NCI-H1092 treated with DMSO at 0.1 percent for 48 hours (cell line): Measurements from ENCODE around the gene RFESD.
A peak's percentile ranks its signal among the peaks of the same experiment; 100 is the strongest.
"Not testable (repeated sequence)": the region's sequence is repeated elsewhere in the genome, so short reads cannot be mapped to it uniquely, and the experiment has no call there.

Experiments
- DNase-seq: peaks from one replicate; lab custom pipeline; 2025; lab: John Stamatoyannopoulos, UW

Gene RFESD

DNA sequence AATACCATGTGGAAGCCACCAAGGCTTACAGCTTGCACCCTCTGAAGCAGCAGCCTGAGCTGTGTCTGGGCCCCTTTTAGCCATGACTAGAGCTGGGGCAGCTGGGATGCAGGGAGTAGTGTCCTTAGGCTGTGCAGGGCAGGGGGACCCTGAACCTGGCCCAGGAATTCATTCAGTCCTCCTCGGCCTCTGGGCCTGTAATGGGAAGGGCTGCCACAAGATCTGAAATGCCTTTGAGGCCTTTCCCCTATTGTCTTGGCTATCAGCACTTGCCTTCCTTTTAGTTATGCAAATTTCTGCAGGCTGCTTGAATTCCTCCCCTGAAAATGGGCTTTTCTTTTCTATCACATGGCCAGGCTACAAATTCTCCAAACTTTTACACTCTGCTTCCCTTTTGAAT is 17.6 kb upstream of the RFESD start:
- no peak for DNase-seq

DNA sequence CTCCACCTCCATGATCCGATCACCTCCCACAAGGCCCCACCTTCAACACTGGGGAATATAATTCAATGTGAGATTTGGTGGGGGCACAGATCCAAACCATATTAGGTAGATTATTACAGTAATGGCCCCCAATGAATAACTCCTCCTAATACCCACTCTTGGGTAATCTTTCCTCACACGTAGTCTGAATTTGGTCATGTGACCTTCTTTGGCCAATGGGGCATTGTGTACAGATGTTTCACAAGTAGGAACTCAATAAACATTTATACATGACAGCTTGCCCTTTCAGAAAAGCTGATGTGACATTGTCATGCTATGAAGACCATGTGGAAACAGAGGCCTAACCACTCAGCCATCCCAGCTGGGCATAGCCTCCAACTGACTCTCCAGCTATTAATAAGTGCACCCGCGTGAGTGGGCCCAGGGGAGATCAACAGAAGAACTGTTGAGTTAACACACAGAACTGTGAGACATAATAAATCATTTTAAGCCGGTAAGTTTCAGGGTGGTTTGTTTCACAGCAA is 16.1 kb upstream of the RFESD start:
- DNase-seq: no peak

DNA sequence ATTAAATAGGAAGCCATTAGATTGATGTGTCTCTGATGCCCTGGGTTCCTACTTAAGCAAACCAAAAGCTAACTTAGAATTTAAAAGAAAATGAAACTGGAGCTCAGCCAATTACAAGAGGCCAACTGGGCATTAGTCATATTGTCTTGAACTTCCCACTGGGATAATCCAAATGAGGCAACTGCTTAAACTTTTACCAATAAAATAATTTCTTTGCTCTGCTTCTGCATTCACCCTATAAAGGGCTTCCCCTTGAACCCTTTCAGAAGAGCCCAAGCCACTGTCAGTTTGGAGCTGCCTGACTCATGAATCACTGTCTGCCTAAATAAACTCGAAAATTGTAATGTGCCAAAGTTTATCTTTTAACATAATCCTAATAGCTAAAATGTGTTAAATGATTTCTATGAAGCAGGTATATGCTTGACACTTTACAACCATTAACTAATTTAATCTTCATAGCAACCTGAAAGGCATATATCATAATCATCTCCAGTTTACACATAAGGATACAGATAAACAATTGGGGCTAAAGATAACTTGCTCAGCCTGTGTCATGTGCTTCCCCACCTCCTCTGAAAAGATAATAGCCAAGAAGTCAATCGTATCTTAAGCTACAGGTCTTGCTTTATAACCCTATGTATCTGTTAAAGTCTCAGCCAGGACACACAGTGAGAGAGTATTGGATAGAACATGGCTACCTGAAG is 15.2 kb upstream of the RFESD start:
- no peak for DNase-seq

DNA sequence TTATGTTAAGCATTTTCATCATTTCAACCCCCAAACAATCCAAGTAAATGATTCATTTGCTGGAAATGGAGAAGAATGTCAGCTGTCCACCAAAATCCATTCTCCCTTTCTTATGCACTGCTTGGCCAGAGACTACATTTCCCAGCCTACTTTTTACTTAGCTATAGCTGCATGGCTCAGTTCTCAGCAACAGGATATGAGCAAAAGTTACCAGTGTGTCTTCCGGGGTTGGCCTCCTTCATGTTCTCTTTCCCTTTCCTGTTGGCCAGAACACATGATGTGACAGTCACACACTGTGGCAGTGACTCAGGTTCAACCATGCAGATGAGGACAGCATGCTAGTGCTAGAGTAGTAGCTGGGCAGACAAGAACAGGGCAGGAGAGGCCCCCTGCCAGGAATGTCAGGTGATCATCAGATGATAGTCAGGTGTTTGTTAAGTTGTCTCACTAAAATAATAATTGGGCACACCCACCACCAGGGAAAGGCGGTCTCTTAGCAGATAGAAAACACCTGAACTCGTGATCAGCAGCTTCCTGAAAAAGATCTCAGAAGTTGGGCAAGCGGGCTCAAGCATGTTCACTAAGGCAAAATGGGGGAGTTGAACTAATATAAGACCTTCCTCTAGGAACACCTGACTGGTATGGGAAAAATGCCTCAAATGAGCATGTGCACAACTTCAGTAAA is 14.4 kb upstream of the RFESD start:
- no peak for DNase-seq

DNA sequence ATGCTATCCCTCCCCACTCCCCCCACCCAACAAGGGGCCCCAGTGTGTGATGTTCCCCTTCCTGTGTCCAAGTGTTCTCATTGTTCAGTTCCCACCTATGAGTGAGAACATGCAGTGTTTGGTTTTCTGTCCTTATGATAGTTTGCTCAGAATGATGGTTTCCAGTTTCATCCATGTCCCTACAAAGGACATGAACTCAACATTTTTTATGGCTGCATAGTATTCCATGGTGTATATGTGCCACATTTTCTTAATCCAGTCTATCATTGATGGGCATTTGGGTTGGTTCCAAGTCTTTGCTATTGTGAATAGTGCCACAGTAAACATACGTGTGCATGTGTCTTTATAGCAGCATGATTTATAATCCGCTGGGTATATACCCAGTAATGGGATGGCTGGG is 13.6 kb upstream of the RFESD start:
- DNase-seq: not testable (repeated sequence)

DNA sequence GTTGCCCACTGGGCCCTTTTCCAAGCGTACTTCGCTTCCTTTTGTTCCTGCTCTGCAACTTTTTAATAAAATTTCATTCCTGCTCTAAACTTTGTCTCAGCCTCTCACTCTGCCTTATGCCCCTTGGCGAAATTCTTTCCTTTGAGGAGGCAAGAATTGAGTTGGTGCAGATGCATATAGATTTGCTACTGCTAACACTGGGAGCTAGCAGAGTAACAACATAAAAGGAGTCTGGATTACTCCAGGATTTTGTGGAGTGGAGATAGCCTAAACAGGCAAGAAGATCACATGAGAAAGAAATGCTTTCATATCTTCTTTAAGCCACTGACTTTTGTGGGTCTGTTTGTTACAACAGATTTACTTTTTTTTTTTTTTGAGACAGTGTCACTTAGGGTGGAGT is 12.9 kb upstream of the RFESD start:
- no peak for DNase-seq

DNA sequence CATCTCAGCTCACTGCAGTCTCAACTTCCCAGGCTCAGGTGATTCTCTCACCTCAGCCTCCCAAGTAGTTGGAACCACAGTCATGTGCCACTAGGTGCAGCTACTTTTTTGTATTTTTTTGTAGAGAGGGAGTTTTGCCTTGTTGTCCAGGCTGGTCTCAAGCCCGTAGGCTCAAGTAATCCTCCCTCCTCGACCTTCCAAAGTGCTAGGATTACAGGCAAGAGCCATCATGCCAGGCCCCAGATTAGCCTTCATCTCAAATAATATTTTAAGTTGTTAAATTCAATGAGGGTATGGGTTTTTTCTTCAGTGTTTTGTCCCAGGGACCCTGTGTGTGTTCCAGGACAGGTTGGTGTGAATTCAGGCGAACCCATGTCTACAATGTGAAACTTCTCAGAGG is 12.5 kb upstream of the RFESD start:
- DNase-seq: no peak

DNA sequence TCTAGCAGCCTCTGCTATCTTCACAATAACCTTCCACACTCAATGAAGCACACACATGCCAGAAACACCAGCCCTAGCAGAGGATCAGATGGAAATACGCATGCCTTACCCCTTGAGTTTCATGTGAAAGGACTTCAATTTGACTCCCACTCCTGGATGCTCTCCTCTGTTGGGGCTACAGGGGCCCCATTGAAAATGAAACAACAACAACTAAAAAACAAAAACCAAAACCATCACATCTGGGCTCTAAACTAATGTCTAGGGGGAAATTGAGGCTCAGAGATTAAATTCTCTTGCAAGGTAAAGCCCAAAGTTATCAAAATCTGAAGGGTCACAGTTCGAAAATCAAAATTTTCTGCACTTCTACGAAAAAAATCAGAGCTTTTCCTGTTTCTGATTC is 7.9 kb upstream of the RFESD start:
- no peak for DNase-seq

DNA sequence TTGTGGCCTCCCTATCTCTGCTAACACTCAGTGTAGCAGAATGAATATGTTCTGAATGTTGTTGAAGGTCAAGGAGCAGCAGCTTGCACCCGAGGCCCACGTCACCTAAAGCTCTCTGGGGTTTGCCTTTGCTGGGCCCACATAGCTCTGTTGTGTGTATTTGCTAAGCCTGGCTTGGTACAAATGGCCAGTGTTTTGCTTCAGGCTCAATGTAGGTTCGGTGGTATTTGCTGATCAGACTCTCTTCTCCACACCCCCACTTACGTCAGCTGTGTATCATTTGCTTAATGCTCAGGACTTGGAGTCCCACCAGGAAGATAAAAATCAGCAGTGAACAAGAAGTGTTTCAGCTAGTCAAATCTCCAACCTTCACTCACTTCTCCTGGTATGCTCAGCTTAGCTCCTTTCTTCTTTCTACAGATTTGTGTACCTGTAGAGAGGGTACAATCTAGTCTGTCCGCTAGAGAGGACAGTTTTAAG is 4.8 kb upstream of the RFESD start:
- no peak for DNase-seq

DNA sequence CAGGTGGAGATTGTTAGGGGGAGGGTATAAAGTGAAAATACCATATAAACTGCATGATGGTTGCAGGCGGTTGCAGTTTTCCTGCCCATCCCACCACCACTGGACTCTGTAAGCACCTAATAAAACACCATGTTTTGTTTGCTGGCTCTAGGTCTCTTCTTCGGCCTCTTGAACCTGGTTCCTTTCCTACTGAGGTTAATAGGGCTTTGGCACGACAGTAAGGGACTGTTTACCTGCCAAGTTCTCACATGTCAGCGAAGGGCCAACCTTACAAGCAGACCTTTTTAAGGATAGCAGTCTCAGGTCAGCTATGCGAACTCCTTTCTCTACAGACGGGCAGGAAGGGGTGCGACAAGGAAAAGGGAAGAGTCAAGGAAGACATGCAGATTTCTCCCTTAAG is 3.4 kb upstream of the RFESD start:
- no peak for DNase-seq

DNA sequence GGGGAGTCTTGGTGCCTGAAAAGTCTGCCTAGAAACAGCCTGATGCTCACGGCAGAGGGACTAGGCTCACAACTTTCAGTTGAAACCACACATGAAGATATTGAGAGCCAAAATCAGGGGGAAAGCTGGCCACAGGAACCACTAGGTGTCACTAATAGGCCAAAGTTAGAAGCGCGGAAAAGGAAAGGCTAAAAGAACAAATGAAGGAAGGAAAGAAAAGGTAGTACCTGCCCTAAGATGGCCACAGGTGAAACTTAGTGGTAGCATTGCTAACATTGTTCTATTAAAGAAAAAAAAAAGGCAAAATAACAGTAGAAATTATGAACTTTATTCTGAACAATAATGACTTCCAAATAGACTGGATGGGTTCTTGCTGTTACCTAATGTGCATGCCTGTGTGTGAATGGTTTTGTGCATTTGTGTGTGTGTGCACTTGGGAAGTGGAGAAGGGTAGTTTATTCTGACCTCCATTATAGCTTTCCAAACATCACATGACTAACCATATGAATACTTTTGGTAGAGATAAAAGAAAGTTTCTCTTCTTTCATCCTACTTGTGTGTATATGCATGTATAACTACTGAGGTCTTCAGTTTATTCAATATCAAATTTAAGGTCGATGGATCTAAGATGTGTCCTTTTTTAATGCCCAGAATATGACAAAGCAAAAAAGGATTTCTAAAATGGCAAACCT is 2.1 kb upstream of the RFESD start:
- DNase-seq: peak; percentile 32

DNA sequence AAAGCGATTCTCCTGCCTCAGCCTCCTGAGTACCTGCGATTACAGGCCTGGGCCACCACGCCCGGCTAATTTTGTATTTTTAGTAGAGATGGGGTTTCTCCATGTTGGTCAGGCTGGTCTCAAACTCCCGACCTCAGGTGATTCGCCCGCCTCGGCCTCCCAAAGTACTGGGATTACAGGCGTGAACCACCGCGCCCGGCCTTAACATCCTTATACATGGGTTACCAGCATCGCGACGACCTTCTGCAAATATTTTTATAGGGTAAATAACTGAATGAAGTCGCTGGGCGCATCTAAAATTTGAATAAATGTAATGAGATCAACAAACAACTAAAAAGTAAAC is 380 bp upstream of the RFESD start:
- not testable (repeated sequence) for DNase-seq

DNA sequence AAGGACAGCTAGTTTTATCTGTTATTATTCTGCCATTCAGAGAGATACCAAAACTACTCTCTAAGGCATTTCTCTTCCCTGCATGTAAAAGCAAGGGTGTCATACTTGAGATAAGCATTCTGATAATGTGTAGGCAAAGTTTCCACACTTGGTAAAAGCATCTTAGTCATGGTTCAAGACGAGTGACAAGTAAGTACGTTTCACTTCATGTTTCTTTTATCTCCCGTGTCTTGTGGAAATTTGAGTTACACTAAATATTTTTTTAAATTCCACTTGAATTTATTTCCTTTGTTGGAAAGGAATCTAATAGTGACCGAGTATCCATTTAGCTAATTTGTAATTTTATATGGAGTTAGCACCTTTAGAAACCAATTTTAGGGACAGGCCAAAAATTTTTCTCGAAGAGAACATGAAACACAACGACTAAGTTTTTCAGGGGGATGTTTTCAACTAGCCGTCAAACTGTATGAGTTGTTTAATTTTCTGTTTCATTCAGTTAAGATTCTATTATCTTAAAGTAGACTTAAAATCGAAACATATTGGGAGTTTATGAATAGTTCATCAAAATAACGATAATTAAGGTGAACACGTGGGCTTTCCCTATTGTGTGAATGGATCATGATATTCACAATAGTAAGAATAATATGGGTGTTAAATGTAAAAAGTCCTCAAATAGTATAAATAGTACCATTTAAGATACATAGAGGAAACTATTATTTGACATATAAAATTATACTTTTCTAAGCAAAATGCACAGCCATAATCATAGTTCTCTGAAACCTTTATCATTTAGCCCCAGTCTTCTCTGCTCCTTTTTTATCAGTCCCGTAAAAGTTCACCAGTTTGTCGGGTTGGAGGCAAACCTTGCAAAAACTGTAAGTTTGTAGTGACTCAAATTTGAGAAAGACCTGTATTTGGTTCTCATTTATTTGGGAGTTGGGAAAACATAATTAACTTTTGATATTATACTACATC is 1.6 kb downstream of the RFESD start:
- no peak for DNase-seq

DNA sequence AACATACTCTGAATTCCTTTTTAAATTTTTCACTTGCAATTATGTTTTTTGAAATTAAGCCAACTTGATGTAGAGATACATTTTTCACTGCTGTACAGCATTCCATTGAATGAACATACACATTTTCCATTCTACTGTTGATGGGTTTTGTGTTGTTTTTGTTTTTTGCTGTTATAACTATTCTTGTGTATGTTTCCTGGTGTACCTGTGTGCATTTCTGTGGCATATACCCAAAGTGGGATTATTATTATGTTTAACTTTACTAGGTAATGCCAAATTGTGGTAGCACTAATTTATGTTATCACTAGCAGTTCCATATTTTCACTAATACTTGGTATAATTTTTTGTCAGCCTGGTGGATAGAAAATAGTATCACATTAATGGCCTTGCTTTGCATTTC is 2.7 kb downstream of the RFESD start:
- no peak for DNase-seq

DNA sequence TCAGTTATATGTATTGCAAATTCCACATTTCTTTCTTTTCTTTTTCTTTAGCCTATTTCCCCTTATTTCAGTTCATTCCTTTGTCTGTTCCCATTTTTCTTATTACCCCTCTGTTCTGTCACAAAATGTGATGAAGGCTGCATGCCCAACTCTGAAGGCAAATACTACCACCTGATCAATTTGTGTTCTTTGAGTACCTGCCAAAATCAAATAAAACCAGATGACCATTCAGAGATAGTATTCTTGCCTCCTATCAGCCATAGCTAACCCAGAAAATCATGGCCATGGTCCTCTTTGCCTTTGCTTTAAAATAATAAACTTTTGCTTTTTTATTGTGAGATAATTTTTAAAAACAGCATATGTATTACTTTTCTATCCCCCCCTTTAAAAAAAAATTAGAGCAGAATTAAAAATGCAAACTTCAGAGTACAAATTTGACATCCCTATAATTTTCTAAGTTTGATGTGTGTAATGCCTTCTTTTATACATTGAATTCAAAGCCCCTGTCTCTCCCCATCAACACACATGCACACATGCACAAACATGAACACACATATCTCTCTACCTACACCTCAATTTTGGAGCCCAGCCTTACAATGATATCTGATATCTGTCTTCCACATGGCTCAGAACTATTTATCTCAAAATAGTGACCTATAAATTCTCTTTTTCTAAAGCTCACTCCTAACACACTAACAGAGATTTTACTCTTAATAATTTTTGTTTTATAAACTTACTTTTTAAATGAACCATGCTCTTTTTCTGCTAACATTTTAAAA is 3.5 kb downstream of the RFESD start:
- DNase-seq: peak; percentile 3

DNA sequence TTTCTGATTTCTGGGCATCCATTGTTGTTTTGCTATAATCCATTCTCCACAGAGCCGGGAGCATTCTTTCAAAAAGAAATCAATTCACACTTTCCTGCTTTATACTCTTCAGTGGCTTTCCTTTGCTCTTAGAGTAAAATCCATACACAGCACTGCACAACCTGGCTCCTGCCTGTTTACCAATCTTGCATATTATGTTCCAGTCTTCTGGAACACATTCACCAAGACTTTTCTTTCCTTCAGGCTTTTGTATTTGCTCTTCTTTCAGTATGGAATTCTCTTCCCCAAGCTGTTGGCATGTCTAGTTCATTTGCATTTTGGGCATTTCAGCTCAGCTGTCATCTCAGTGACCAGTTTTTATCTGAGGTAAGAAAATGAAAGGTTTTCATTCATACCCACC is 6.3 kb downstream of the RFESD start:
- DNase-seq: no peak

DNA sequence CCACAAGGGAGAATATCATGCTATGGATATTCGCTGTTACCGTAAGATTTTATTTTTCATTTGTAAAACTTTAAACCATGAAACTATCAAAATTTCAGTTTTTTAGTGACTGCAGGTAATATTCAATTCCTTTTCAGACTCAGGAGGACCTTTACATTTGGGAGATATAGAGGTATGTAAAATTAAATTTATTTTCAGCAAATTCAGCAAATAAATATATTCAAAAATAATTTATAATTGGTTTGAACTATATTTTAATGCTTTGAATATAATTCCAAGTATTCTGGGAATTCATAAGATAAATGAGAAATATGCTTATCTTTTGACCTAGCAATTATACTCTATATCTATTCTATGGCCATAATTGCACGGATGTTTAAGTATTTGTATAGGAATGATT is 7.6 kb downstream of the RFESD start:
- no peak for DNase-seq

DNA sequence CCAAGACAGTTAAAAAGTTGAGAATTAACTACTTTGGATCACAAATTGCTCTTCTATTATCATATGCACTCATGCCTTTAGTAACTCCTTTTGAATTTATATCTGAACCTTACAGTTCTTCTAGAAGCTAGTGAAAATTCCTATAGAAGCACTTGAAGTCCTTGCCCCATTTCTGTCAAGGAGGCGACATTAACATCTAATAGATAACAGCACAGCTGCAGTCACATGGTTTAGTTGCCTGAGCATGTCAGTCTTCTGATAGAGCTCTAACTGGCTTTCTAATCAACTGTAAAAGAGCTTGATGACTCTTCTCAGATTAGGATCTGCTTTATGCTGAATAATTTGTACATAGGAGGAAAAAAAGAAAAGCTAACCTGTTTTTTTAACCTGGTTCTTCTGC is 9.0 kb downstream of the RFESD start:
- DNase-seq: no peak

DNA sequence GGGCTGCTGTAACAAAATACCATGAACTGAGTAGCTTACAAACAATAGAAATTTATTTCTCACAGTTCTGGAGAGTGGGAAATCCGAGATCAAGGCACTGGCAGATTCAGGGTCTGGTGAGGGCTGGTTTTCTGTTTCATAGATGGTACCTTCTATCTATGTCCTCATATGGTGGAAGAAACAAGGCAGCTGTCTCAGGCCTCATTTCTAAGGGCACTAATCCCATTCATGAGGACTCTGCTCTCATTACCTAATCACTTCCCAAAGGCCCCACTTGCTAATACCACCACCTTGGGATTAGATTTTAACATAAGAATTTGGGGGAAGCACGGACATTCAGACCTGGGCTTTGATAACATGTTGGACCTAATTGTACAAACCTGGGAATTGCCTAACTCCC is 13.5 kb downstream of the RFESD start:
- DNase-seq: no peak

DNA sequence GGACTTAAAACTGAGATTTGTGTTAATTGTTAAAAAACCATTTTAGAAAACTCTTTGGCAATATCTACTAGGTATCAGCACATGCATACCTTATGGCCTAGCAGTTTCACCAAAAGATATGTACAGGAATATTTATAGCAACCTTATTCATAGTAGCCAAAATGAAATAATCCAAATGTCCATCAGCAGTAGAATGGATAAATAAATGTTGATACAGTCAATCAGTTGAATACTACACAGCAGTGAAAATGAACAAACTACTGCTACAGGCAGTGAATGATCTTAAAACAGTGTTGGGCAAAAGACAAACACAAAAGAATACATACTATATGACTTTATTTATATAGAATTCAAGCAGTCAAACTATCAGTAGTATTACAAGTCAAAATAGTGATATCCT is 16.4 kb downstream of the RFESD start:
- no peak for DNase-seq

DNA sequence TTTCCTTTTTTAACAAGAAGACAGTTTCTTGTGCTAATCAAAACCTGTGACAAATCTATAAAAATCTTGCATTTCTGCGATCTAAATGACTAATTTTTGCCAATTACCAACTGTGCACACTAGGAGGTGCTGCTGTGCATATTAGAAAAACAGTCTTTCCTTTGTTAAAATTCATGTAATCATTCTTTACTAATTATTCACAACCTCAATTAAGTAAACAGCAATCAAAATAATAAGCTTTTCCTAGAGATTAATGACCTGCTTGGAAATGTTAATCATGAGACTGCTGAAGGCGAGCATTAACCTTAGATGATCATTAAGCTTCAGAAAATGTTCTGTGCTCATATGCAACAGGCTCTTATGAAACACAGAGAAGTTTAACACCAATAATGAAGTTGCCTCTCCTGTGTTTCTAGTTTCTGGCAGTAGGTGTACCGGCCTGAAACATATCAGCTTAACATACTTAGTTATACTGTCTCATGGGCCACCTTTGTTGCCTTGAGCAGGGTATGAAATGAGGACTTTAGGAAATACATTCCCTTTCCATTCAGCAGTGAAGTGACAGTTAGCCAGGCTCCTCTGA is 17.7 kb downstream of the RFESD start:
- DNase-seq: no peak
